ENCODE data around the gene LINGO3.

Gene LINGO3

GRCh38 chr19:2317300-2317699 is 9.3 kb upstream of the LINGO3 start:
- no peak for TF ChIP-seq ZFX (IDR thresholded peaks at IDR 0.05)
- H3K27ac ChIP-seq: no peak overlapping the region

GRCh38 chr19:2315818-2316353 is 7.9 kb upstream of the LINGO3 start:
- TF ChIP-seq ZFX (IDR thresholded peaks at IDR 0.05) (no peak), CTCF (conservative IDR thresholded peaks at IDR 0.05) (no peak; the same call in 1 of the 2 replicates)
- H3K27ac ChIP-seq: no peak overlapping the region

GRCh38 chr19:2315121-2315817 is 7.3 kb upstream of the LINGO3 start:
- H3K27ac ChIP-seq: no peak overlapping the region
- TF ChIP-seq ZFX (IDR thresholded peaks at IDR 0.05): no peak
- no peak for TF ChIP-seq CTCF (conservative IDR thresholded peaks at IDR 0.05)

- no peak for TF ChIP-seq ZFX (IDR thresholded peaks at IDR 0.05)
- no peak for TF ChIP-seq CTCF (conservative IDR thresholded peaks at IDR 0.05)
- no peak overlapping the region for H3K27ac ChIP-seq
Observed at GRCh38 chr19:2312820-2313501, 5.0 kb upstream of the LINGO3 start.

GRCh38 chr19:2311093-2311492 is 3.1 kb upstream of the LINGO3 start:
- no peak for TF ChIP-seq ZFX (IDR thresholded peaks at IDR 0.05)
- no peak for TF ChIP-seq CTCF (conservative IDR thresholded peaks at IDR 0.05)
- H3K27ac ChIP-seq: no peak overlapping the region

GRCh38 chr19:2309734-2310362 is 1.9 kb upstream of the LINGO3 start:
- TF ChIP-seq CTCF (conservative IDR thresholded peaks at IDR 0.05) (no peak), ZFX (IDR thresholded peaks at IDR 0.05) (no peak)
- H3K27ac ChIP-seq: no peak overlapping the region

GRCh38 chr19:2307518-2308012 is 389 bp downstream of the LINGO3 start:
- TF ChIP-seq ZFX (IDR thresholded peaks at IDR 0.05): no peak
- no peak for TF ChIP-seq CTCF (conservative IDR thresholded peaks at IDR 0.05)
- no peak overlapping the region; the same call in 1 of the 2 replicates for H3K27ac ChIP-seq

Measured in C4-2B (cell line).